ENCODE data around the gene PDE6B. TPM values are rescaled to one million over a fixed set of nuclear protein-coding genes. Genes with fewer than 3 reads are reported as not detected.

The PDE6B gene
- polyA plus RNA-seq, 2 of the 4 experiments (the other 2 are of a cell fraction): not detected

DNA sequence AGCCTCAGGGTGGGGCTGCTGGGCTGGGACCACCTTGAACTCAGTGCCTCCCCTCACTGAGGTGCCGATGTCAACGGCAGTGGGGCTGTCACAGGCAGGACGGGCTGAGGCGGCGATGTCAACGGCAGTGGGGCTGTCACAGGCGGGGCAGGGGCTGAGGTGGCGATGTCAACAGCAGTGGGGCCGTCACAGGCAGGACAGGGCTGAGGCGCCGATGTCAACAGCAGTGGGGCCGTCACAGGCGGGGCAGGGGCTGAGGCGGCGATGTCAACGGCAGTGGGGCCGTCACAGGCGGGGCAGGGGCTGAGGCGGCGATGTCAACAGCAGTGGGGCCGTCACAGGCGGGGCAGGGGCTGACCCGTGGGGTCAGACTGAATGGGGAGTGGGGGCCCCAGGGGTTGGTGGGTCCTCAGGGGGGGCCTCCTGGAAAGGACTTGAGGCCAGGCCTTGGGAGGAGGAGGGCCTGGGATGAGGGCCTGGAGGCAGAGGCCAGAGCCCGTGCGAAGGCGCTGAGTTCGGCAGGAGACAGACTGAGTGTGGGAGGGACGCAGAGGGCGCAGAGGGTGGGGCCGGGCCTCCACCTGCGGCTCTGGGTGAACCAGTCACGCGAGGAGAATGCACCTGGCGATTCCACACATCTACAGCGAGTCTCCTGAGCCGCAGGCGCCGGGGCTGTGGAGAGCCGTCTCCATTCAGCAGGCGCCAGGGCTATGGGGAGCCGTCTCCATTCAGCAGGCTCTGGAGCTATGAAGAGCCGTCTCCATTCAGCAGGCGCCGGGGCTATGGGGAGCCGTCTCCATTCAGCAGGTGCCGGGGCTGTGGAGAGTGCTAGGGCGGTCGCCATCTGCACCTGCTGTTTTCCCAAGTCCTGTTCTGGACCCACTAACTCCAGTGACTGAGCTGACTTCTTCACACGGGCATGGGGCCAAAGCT, 25.8 kb downstream of the PDE6B start:
- no peak for FAIRE-seq
- H3K27ac ChIP-seq: no peak overlapping the region
- no peak for DNase-seq (ENCODE audit: low read depth in 1 of 2, low spot score in 1 of 2)
- no peak for TF ChIP-seq MYC (IDR thresholded peaks at IDR 0.05; ENCODE audit: borderline replicate concordance, low read length)
- no peak for TF ChIP-seq POLR2AphosphoS2 (conservative IDR thresholded peaks at IDR 0.05; ENCODE audit: low read length)
- TF ChIP-seq RAD21 (conservative IDR thresholded peaks at IDR 0.05 in 1 of 2, IDR thresholded peaks at IDR 0.05 in 1 of 2): no peak
- TF ChIP-seq EHMT2 (IDR thresholded peaks at IDR 0.05; ENCODE audit: low read depth): no peak
- ChIA-PET POLR2A (no interaction called here), CTCF (no interaction called here)
- H3K4me1 ChIP-seq: no peaks in the 10 kb centered on the region
- no peak for ATAC-seq
- H3K9me3 ChIP-seq: no peaks in the 10 kb centered on the region
- no peak overlapping the region for H3K4me3 ChIP-seq
- WGBS (ENCODE audit: missing lambda C conversion rate): 52% methylated on average over 23 of the region's 49 CpGs
- no peak overlapping the region for H3K4me2 ChIP-seq

- POLR2A ChIA-PET: no interaction called here
- FAIRE-seq: no peak
- Histone ChIP-seq H3K4me3 (no peak overlapping the region), H3K4me1 (no peaks in the 10 kb centered on the region), H3K9me3 (no peaks in the 10 kb centered on the region), H3K4me2 (no peak overlapping the region), H3K27ac (no peak overlapping the region)
- no peak for TF ChIP-seq MAZ (IDR thresholded peaks at IDR 0.05; ENCODE audit: borderline replicate concordance, low read depth, low read length)
- TF ChIP-seq E2F6 (IDR thresholded peaks at IDR 0.05; ENCODE audit: borderline replicate concordance, low read depth): no peak
- TF ChIP-seq HOXB5 (CRISPR knock-in tag; IDR thresholded peaks at IDR 0.05): no peak
- TF ChIP-seq BCL3 (IDR thresholded peaks at IDR 0.05): no peak
- TF ChIP-seq JUNB (IDR thresholded peaks at IDR 0.05): no peak
- TF ChIP-seq EP300 (IDR thresholded peaks at IDR 0.05): no peak
- no peak for TF ChIP-seq RARB (CRISPR knock-in tag; IDR thresholded peaks at IDR 0.05)
- TF ChIP-seq HEYL (CRISPR knock-in tag; IDR thresholded peaks at IDR 0.05): no peak
- no peak for TF ChIP-seq RCOR1 (IDR thresholded peaks at IDR 0.05; ENCODE audit: low read depth, low read length)
- no peak for TF ChIP-seq PHF8 (IDR thresholded peaks at IDR 0.05; ENCODE audit: borderline replicate concordance, low read depth)
- TF ChIP-seq HOXA7 (CRISPR knock-in tag; IDR thresholded peaks at IDR 0.05): no peak
- TF ChIP-seq POLR2AphosphoS2 (conservative IDR thresholded peaks at IDR 0.05; ENCODE audit: low read length): no peak
- no peak for TF ChIP-seq MAFK (IDR thresholded peaks at IDR 0.05; ENCODE audit: partially characterized antibody)
- no peak for TF ChIP-seq MAX (IDR thresholded peaks at IDR 0.05)
- no peak for TF ChIP-seq NPAS2 (CRISPR knock-in tag; IDR thresholded peaks at IDR 0.05; ENCODE audit: borderline replicate concordance)
- no peak for TF ChIP-seq ELK1 (IDR thresholded peaks at IDR 0.05; ENCODE audit: low read depth, low read length)
- TF ChIP-seq, protein P1, sequence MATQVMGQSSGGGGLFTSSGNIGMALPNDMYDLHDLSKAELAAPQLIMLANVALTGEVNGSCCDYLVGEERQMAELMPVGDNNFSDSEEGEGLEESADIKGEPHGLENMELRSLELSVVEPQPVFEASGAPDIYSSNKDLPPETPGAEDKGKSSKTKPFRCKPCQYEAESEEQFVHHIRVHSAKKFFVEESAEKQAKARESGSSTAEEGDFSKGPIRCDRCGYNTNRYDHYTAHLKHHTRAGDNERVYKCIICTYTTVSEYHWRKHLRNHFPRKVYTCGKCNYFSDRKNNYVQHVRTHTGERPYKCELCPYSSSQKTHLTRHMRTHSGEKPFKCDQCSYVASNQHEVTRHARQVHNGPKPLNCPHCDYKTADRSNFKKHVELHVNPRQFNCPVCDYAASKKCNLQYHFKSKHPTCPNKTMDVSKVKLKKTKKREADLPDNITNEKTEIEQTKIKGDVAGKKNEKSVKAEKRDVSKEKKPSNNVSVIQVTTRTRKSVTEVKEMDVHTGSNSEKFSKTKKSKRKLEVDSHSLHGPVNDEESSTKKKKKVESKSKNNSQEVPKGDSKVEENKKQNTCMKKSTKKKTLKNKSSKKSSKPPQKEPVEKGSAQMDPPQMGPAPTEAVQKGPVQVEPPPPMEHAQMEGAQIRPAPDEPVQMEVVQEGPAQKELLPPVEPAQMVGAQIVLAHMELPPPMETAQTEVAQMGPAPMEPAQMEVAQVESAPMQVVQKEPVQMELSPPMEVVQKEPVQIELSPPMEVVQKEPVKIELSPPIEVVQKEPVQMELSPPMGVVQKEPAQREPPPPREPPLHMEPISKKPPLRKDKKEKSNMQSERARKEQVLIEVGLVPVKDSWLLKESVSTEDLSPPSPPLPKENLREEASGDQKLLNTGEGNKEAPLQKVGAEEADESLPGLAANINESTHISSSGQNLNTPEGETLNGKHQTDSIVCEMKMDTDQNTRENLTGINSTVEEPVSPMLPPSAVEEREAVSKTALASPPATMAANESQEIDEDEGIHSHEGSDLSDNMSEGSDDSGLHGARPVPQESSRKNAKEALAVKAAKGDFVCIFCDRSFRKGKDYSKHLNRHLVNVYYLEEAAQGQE (IDR thresholded peaks at IDR 0.05): no peak
- TF ChIP-seq, protein P2, sequence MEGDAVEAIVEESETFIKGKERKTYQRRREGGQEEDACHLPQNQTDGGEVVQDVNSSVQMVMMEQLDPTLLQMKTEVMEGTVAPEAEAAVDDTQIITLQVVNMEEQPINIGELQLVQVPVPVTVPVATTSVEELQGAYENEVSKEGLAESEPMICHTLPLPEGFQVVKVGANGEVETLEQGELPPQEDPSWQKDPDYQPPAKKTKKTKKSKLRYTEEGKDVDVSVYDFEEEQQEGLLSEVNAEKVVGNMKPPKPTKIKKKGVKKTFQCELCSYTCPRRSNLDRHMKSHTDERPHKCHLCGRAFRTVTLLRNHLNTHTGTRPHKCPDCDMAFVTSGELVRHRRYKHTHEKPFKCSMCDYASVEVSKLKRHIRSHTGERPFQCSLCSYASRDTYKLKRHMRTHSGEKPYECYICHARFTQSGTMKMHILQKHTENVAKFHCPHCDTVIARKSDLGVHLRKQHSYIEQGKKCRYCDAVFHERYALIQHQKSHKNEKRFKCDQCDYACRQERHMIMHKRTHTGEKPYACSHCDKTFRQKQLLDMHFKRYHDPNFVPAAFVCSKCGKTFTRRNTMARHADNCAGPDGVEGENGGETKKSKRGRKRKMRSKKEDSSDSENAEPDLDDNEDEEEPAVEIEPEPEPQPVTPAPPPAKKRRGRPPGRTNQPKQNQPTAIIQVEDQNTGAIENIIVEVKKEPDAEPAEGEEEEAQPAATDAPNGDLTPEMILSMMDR (IDR thresholded peaks at IDR 0.05): no peak
- no peak for TF ChIP-seq CBX2 (IDR thresholded peaks at IDR 0.05; ENCODE audit: borderline replicate concordance, low read depth)
- ATAC-seq: no peak
- DNase-seq (ENCODE audit: low read depth in 1 of 2, low spot score in 1 of 2): no peak
- 56% methylated on average over 20 of the region's 24 CpGs for WGBS (ENCODE audit: missing lambda C conversion rate)
- CTCF ChIA-PET: no interaction called here
Measured at GRCh38 chr4:651884-652642, 26.7 kb downstream of the PDE6B start.
